Activated CD8-positive, alpha-beta T cell treated with anti-CD3 and anti-CD28 coated beads for 36 hours (primary cell): Measurements from ENCODE around the gene TMEM247. TPM values are rescaled to one million over a fixed set of nuclear protein-coding genes. Genes with fewer than 3 reads are reported as not detected.

ENCODE experiments used
- ATAC-seq: fragments of 200-7000 bp; cut with Tn5 transposase; one replicate; pipeline ENCODE4 v1.10.0; 2021; ENCODE audit warnings: mild to moderate bottlenecking, moderate library complexity
- CTCF ChIA-PET: fragments of 350-600 bp; sonication (Branson Sonifier 250); formaldehyde crosslinking; loops from one replicate; lab custom pipeline; 2021; ENCODE audit warnings: antibody characterized with exemption; lab: Charles Lee
- POLR2A ChIA-PET: fragments of 350-600 bp; sonication (Branson Sonifier 250); formaldehyde crosslinking; loops from one replicate; lab custom pipeline; 2021; ENCODE audit warnings: antibody characterized with exemption; lab: Charles Lee
- DNase-seq: peaks from one replicate; pipeline ENCODE4 v3.0.0-alpha.2; 2020
- H3K27ac Mint-ChIP-seq: one replicate; pipeline ENCODE4 v1.8.0; 2021; ENCODE audit warnings: mild to moderate bottlenecking, mixed read lengths
- H3K27me3 Mint-ChIP-seq: one replicate; pipeline ENCODE4 v1.8.0; 2021; ENCODE audit warnings: mixed read lengths
- H3K36me3 Mint-ChIP-seq: one replicate; pipeline ENCODE4 v1.8.0; 2021; ENCODE audit warnings: low read depth, mixed read lengths
- H3K4me1 Mint-ChIP-seq: one replicate; pipeline ENCODE4 v1.8.0; 2021; ENCODE audit warnings: low read depth, mixed read lengths
- H3K4me3 Mint-ChIP-seq: one replicate; pipeline ENCODE4 v1.8.0; 2021; ENCODE audit warnings: mild to moderate bottlenecking, moderate library complexity, mixed read lengths
- H3K9me3 Mint-ChIP-seq: one replicate; pipeline ENCODE4 v1.8.0; 2021; ENCODE audit warnings: mixed read lengths
- intact Hi-C: fragments of 100-400 bp; cut with micrococcal nuclease; formaldehyde crosslinking; loops from one replicate; pipeline ENCODE4 v1.10.0; 2022
- total RNA-seq, 2 experiments: library from RNA; stranded (reverse); gene quantifications; one replicate each; pipeline ENCODE4 v1.2.3, GENCODE V29; 2021
- TF ChIP-seq, protein P1 (sequence below): fragments of 200-600 bp; IDR thresholded peaks from one replicate; pipeline ENCODE4 v1.8.0; 2022; ENCODE audit warnings: antibody characterized with exemption, mild to moderate bottlenecking

Gene TMEM247
- total RNA-seq, 2 experiments from 2014 or later, result not detected

DNA sequence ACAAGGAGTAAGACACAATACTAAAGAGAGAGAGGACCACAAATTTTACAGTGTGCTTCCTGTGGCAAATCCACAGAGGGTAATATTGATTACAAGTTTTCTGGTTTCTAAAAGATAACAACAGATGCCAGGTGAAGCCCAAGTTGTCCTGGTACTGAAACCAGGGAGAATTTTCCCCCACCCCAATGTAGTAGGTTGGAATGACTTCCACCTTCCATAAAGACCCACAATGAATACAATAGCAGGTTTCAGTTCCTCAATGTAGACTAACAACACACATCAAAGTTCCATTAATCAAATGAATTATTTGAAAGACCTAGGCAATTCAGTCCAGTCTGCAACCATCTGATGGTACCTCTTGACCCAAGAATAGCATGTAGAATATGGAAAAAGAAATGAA is 44.0 kb upstream of the TMEM247 start:
- DNase-seq (no peak), ATAC-seq (no peak)
- no peaks in the 10 kb centered on the region for H3K9me3 Mint-ChIP-seq
- no peak overlapping the region for H3K4me3 Mint-ChIP-seq
- no peaks in the 10 kb centered on the region for H3K27me3 Mint-ChIP-seq
- peaks cover 60% of the 10 kb centered on the region for H3K4me1 Mint-ChIP-seq
- ChIA-PET CTCF (interaction anchor here (1.0 kb wide), 1 partner anchor 372 kb away, joined by 3 read pairs; no protein-coding TSS in a partner anchor), POLR2A (no interaction called here)
- intact Hi-C loops, result no loop called here
- no peaks in the 10 kb centered on the region for H3K36me3 Mint-ChIP-seq
- TF ChIP-seq, protein P1, sequence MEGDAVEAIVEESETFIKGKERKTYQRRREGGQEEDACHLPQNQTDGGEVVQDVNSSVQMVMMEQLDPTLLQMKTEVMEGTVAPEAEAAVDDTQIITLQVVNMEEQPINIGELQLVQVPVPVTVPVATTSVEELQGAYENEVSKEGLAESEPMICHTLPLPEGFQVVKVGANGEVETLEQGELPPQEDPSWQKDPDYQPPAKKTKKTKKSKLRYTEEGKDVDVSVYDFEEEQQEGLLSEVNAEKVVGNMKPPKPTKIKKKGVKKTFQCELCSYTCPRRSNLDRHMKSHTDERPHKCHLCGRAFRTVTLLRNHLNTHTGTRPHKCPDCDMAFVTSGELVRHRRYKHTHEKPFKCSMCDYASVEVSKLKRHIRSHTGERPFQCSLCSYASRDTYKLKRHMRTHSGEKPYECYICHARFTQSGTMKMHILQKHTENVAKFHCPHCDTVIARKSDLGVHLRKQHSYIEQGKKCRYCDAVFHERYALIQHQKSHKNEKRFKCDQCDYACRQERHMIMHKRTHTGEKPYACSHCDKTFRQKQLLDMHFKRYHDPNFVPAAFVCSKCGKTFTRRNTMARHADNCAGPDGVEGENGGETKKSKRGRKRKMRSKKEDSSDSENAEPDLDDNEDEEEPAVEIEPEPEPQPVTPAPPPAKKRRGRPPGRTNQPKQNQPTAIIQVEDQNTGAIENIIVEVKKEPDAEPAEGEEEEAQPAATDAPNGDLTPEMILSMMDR, result no peak
- no peak overlapping the region for H3K27ac Mint-ChIP-seq

DNA sequence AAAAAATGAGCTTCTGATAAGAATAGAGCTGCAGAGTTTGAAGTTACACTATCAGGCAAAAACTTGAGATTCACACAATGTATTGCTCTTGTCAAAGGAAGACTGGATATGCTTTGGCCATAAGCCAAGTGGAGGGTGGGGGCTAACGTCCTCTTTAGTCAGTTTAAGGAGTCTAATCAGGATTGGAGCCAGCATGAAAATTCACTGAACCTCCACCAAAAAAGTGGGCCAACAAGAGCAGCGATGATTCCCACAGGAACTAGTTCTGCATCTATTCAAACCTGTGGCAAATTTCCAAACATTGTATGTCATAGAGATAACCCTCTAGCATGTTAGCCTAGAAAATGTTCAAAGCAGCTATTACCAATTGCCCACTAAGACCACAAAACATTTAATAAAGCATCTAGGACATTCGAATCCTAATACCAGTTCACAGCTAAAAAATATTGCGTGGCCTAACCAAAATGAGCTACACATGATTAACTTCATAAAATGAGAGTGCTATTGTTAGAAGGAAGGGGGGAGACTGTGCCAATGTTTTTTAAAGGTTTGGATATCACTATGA is 43.5 kb upstream of the TMEM247 start:
- Mint-ChIP-seq H3K4me1 (peaks cover 59% of the 10 kb centered on the region), H3K4me3 (no peak overlapping the region), H3K9me3 (no peaks in the 10 kb centered on the region), H3K27me3 (no peaks in the 10 kb centered on the region), H3K36me3 (no peaks in the 10 kb centered on the region), H3K27ac (no peak overlapping the region)
- intact Hi-C loops, result no loop called here
- TF ChIP-seq, protein P1, result no peak
- no peak for ATAC-seq
- ChIA-PET CTCF (interaction anchor here (1.0 kb wide), 1 partner anchor 373 kb away, joined by 3 read pairs; no protein-coding TSS in a partner anchor), POLR2A (no interaction called here)
- no peak for DNase-seq

GRCh38 chr2:46436800-46437199 is 42.6 kb upstream of the TMEM247 start:
- intact Hi-C loops, result no loop called here
- Mint-ChIP-seq H3K9me3 (no peaks in the 10 kb centered on the region), H3K4me1 (peaks cover 51% of the 10 kb centered on the region), H3K27me3 (no peaks in the 10 kb centered on the region), H3K36me3 (no peaks in the 10 kb centered on the region), H3K27ac (no peak overlapping the region), H3K4me3 (no peak overlapping the region)
- TF ChIP-seq, protein P1, result no peak
- no peak for DNase-seq
- ChIA-PET POLR2A (no interaction called here), CTCF (interaction anchor here (0.8 kb wide), 1 partner anchor 451 kb away, joined by 3 read pairs; no protein-coding TSS in a partner anchor)
- no peak for ATAC-seq

GRCh38 chr2:46438102-46438501 is 41.3 kb upstream of the TMEM247 start:
- no peak overlapping the region for H3K27ac Mint-ChIP-seq
- no peak for DNase-seq
- no peak overlapping the region for H3K4me3 Mint-ChIP-seq
- H3K4me1 Mint-ChIP-seq, result peaks cover 38% of the 10 kb centered on the region
- TF ChIP-seq, protein P1, result no peak
- intact Hi-C loops, result no loop called here
- no peaks in the 10 kb centered on the region for H3K9me3 Mint-ChIP-seq
- no peaks in the 10 kb centered on the region for H3K27me3 Mint-ChIP-seq
- POLR2A ChIA-PET, result no interaction called here
- ATAC-seq, result no peak
- H3K36me3 Mint-ChIP-seq, result no peaks in the 10 kb centered on the region
- CTCF ChIA-PET, result no interaction called here

DNA sequence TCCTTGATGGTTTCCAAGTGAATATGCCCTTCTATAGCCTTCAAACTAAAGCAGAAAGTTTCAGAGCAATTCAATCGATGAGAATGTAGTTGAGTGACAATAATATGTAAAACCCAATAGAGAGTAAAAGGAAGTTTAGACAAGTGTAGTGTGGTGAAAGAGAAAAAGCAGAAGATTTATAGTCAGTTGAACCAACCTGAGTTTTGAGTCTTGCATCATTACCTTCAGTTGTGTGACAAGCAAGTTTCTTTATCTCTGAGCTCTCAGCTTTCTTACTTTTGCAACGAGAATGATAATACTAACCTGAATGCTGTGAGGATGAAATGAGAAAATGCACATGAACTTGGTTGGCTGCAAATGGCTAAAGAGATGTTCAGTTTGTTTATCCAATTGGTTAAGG is 40.6 kb upstream of the TMEM247 start:
- Mint-ChIP-seq H3K4me1 (peaks cover 35% of the 10 kb centered on the region), H3K9me3 (no peaks in the 10 kb centered on the region), H3K27ac (no peak overlapping the region), H3K36me3 (no peaks in the 10 kb centered on the region), H3K27me3 (no peaks in the 10 kb centered on the region), H3K4me3 (no peak overlapping the region)
- CTCF ChIA-PET, result no interaction called here
- ATAC-seq (no peak), DNase-seq (no peak)
- TF ChIP-seq, protein P1, result no peak
- intact Hi-C loops, result no loop called here
- POLR2A ChIA-PET, result no interaction called here
